ENCODE measurements around the gene AHDC1.
A peak's percentile ranks its signal among the peaks of the same experiment; 100 is the strongest.

Gene AHDC1

GRCh38 chr1:27585684-27586083, 18.3 kb downstream of the AHDC1 start:
- H4K20me1 ChIP-seq = peaks cover 100% of the 10 kb centered on the region
- no peak overlapping the region for H3K4me3 ChIP-seq
- no peaks in the 10 kb centered on the region for H3K9me3 ChIP-seq
- H3K27me3 ChIP-seq = no peaks in the 10 kb centered on the region
- no peak overlapping the region for H3K4me2 ChIP-seq
- H3K9ac ChIP-seq = no peak overlapping the region
- peaks cover 63% of the 10 kb centered on the region for H3K4me1 ChIP-seq
- H3K27ac ChIP-seq = 0 out of 2 replicates have a peak overlapping the region, but pooled peaks have one; percentile 29
- peaks cover 85% of the 10 kb centered on the region for H3K36me3 ChIP-seq
- TF ChIP-seq Cebpa-rat (IDR thresholded peaks at IDR 0.05) = no peak

GRCh38 chr1:27584453-27584852, 19.5 kb downstream of the AHDC1 start:
- H3K4me1 ChIP-seq = peaks cover 63% of the 10 kb centered on the region
- peaks cover 75% of the 10 kb centered on the region for H3K36me3 ChIP-seq
- no peak overlapping the region for H3K4me3 ChIP-seq
- no peaks in the 10 kb centered on the region for H3K27me3 ChIP-seq
- TF ChIP-seq Cebpa-rat (IDR thresholded peaks at IDR 0.05) = no peak
- H3K4me2 ChIP-seq = no peak overlapping the region
- peaks cover 100% of the 10 kb centered on the region for H4K20me1 ChIP-seq
- no peak overlapping the region for H3K9ac ChIP-seq
- H3K27ac ChIP-seq = no peak overlapping the region
- H3K9me3 ChIP-seq = no peaks in the 10 kb centered on the region

- H3K9me3 ChIP-seq = no peaks in the 10 kb centered on the region
- no peak overlapping the region for H3K9ac ChIP-seq
- peaks cover 65% of the 10 kb centered on the region for H3K36me3 ChIP-seq
- peaks cover 100% of the 10 kb centered on the region for H4K20me1 ChIP-seq
- H3K4me1 ChIP-seq = peaks cover 63% of the 10 kb centered on the region
- TF ChIP-seq Cebpa-rat (IDR thresholded peaks at IDR 0.05) = no peak
- H3K27me3 ChIP-seq = no peaks in the 10 kb centered on the region
- H3K27ac ChIP-seq = no peak overlapping the region
- H3K4me3 ChIP-seq = no peak overlapping the region
- H3K4me2 ChIP-seq = no peak overlapping the region
Measured at GRCh38 chr1:27583479-27583878, 20.5 kb downstream of the AHDC1 start.

GRCh38 chr1:27581823-27582243, 22.1 kb downstream of the AHDC1 start:
- Histone ChIP-seq H4K20me1 (peaks cover 100% of the 10 kb centered on the region), H3K4me1 (peaks cover 65% of the 10 kb centered on the region), H3K9me3 (no peaks in the 10 kb centered on the region), H3K4me3 (no peak overlapping the region), H3K27ac (0 out of 2 replicates have a peak overlapping the region, but pooled peaks have one; percentile 28), H3K4me2 (no peak overlapping the region), H3K27me3 (no peaks in the 10 kb centered on the region), H3K9ac (no peak overlapping the region), H3K36me3 (peaks cover 49% of the 10 kb centered on the region)
- no peak for TF ChIP-seq Cebpa-rat (IDR thresholded peaks at IDR 0.05)

GRCh38 chr1:27577504-27578188, 26.3 kb downstream of the AHDC1 start:
- Histone ChIP-seq H3K36me3 (peaks cover 14% of the 10 kb centered on the region), H3K4me2 (peak overlapping the region; percentile 92), H3K27ac (peak overlapping the region; percentile 84), H3K9ac (peak overlapping the region; percentile 70; the same call in 1 of the 2 replicates), H3K27me3 (no peaks in the 10 kb centered on the region), H3K4me3 (peak overlapping the region; percentile 66), H3K4me1 (peaks cover 93% of the 10 kb centered on the region), H4K20me1 (peaks cover 99% of the 10 kb centered on the region), H3K9me3 (no peaks in the 10 kb centered on the region)
- TF ChIP-seq Cebpa-rat (IDR thresholded peaks at IDR 0.05) = no peak

- no peak for TF ChIP-seq Cebpa-rat (IDR thresholded peaks at IDR 0.05)
- H3K27me3 ChIP-seq = no peaks in the 10 kb centered on the region
- peak overlapping the region; percentile 92 for H3K4me2 ChIP-seq
- H3K4me3 ChIP-seq = peak overlapping the region; percentile 66
- H4K20me1 ChIP-seq = peaks cover 99% of the 10 kb centered on the region
- peak overlapping the region; percentile 84 for H3K27ac ChIP-seq
- peak overlapping the region; percentile 70 for H3K9ac ChIP-seq
- peaks cover 97% of the 10 kb centered on the region for H3K4me1 ChIP-seq
- no peaks in the 10 kb centered on the region for H3K9me3 ChIP-seq
- H3K36me3 ChIP-seq = peaks cover 6% of the 10 kb centered on the region
Measured at GRCh38 chr1:27576806-27577227, 27.1 kb downstream of the AHDC1 start.

GRCh38 chr1:27575840-27576331, 28.1 kb downstream of the AHDC1 start:
- H3K4me1 ChIP-seq = peaks cover 99% of the 10 kb centered on the region
- no peaks in the 10 kb centered on the region for H3K36me3 ChIP-seq
- H3K9ac ChIP-seq = peak overlapping the region; percentile 76
- peak overlapping the region; percentile 66 for H3K4me3 ChIP-seq
- no peaks in the 10 kb centered on the region for H3K9me3 ChIP-seq
- H3K27ac ChIP-seq = peak overlapping the region; percentile 84
- H3K4me2 ChIP-seq = peak overlapping the region; percentile 92
- peaks cover 99% of the 10 kb centered on the region for H4K20me1 ChIP-seq
- H3K27me3 ChIP-seq = no peaks in the 10 kb centered on the region
- no peak for TF ChIP-seq Cebpa-rat (IDR thresholded peaks at IDR 0.05)

- Histone ChIP-seq H4K20me1 (peaks cover 99% of the 10 kb centered on the region), H3K9ac (peak overlapping the region; percentile 76), H3K9me3 (no peaks in the 10 kb centered on the region), H3K27me3 (no peaks in the 10 kb centered on the region), H3K4me2 (peak overlapping the region; percentile 92), H3K4me3 (peak overlapping the region; percentile 66), H3K4me1 (peaks cover 99% of the 10 kb centered on the region), H3K36me3 (no peaks in the 10 kb centered on the region), H3K27ac (peak overlapping the region; percentile 83)
- no peak for TF ChIP-seq Cebpa-rat (IDR thresholded peaks at IDR 0.05)
Measured at GRCh38 chr1:27574871-27575831, 28.8 kb downstream of the AHDC1 start.

GRCh38 chr1:27574001-27574781, 29.8 kb downstream of the AHDC1 start:
- Histone ChIP-seq H3K4me3 (peak overlapping the region; percentile 66; the same call in 1 of the 2 replicates), H3K27me3 (no peaks in the 10 kb centered on the region), H3K9me3 (no peaks in the 10 kb centered on the region), H3K27ac (peak overlapping the region; percentile 83), H3K9ac (peak overlapping the region; percentile 76), H4K20me1 (peaks cover 99% of the 10 kb centered on the region), H3K4me2 (peak overlapping the region; percentile 92), H3K36me3 (no peaks in the 10 kb centered on the region), H3K4me1 (peaks cover 99% of the 10 kb centered on the region)
- TF ChIP-seq Cebpa-rat (IDR thresholded peaks at IDR 0.05) = no peak
